Activated CD4-positive, CD25-positive, alpha-beta regulatory T cell treated with anti-CD3 and anti-CD28 coated beads, Interleukin-2, amount 50 U/mL, for 24 hours (primary cell): Measurements from ENCODE around the gene CAVIN2.
"Not testable (repeated sequence)": the region's sequence is repeated elsewhere in the genome, so short reads cannot be mapped to it uniquely, and the experiment has no call there.

Source experiments
- ATAC-seq, 2 donors: fragments of 150-1000 bp; cut with Tn5 transposase; one replicate each; pipeline ENCODE4 v1.10.0; 2021; ENCODE audit warnings: mild to moderate bottlenecking in 1 of 2, moderate library complexity in 1 of 2

The CAVIN2 gene

DNA sequence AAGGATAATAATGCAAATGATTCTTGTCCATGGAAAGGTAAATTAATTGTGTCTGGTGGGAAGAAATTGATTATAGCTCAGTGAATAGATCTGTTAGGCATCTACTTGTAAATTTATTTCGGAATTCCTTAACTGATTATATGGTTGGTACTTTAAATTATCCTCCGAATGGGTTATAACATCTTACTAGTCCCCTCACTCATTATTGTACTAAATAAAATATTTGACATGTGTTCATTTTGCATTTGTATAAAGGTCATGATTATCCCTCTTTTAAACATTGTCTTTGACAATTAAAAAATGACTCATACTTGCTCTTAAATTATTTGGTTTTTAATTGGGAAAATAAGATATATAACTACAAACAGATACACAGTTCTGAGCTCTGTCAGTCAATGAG, 47.4 kb downstream of the CAVIN2 start:
- no peak for ATAC-seq

- no peak for ATAC-seq
Measured at GRCh38 chr2:191797942-191798876, 48.7 kb downstream of the CAVIN2 start.

DNA sequence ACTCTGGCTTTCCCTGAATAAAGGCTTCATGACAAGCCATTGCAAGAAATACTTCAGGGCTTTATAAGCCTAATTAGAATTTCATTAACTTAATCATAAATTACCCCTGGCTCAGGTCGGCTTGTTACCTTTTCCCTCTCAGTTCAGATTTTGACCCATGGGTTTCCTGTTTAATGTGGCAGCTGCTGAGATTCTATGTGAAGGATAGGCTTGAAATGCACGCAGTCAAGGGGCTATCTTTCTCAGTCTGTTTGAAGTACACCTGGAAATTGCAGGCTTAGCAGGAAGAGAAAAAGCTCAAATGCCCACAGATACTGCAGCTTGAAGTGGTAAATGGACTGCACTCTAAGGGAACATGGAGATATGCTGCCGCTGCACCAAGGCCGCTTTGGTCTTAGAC, 49.4 kb downstream of the CAVIN2 start:
- ATAC-seq, result no peak

GRCh38 chr2:191795715-191796114, 51.2 kb downstream of the CAVIN2 start:
- no peak for ATAC-seq

GRCh38 chr2:191791953-191792560, 54.8 kb downstream of the CAVIN2 start:
- ATAC-seq, result no peak

DNA sequence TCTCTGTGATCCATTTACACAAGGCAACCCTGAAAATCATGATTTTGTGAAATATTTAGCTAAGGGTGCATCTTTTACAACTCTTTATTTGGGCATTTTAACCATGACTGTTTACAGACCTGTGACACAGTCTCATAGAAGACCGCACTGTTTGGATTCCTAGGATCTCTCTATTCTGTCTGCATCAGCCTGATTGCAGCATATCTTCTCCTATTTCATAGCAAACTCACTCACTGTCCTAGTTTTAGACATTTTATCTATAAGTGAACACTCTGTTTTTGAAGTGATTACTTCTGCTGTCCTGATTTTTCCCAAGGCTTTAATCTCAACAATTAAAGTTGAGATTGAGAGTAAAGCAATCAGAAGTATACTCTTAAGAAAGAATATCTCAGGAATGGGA, 56.2 kb downstream of the CAVIN2 start:
- no peak for ATAC-seq

DNA sequence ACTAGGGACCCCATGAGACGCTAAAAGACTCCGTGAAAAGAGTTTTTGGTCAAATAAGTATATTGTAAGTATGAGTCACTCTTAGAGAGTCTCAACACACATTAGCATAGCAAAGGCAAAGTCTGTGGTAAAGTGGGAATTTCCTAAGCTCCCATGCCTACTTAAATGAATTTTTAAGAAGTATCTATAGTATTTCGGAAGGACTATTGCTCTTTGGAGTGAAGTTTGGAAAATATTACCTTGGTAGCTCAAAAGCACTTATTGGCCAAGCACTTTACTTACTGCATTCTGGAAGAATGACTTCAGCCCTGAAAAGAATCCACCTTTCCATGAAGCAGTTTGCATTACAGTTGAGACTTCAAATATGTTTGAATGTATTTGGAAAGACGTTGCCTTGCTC, 57.1 kb downstream of the CAVIN2 start:
- no peak for ATAC-seq

GRCh38 chr2:191786694-191787093, 60.2 kb downstream of the CAVIN2 start:
- ATAC-seq, result no peak

DNA sequence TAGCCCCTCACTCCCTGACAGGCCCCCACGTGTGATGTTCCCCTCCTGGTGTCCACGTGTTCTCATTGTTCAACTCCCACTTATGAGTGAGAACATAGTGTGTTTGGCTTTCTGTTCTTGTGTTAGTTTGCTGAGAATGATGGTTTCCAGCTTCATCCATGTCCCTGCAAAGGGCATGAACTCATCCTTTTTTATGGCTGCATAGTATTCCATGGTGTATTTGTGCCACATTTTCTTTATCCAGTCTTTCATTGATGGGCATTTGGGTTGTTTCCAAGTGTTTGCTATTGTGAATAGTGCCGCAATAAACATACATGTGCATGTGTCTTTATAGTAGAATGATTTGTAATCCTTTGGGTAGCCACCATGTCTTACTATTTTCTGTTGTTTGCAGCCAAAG, 61.2 kb downstream of the CAVIN2 start:
- not testable (repeated sequence) for ATAC-seq
